ENCODE data around the gene TBC1D9.
"Not testable (repeated sequence)": the region's sequence is repeated elsewhere in the genome, so short reads cannot be mapped to it uniquely, and the experiment has no call there.

Gene TBC1D9

DNA sequence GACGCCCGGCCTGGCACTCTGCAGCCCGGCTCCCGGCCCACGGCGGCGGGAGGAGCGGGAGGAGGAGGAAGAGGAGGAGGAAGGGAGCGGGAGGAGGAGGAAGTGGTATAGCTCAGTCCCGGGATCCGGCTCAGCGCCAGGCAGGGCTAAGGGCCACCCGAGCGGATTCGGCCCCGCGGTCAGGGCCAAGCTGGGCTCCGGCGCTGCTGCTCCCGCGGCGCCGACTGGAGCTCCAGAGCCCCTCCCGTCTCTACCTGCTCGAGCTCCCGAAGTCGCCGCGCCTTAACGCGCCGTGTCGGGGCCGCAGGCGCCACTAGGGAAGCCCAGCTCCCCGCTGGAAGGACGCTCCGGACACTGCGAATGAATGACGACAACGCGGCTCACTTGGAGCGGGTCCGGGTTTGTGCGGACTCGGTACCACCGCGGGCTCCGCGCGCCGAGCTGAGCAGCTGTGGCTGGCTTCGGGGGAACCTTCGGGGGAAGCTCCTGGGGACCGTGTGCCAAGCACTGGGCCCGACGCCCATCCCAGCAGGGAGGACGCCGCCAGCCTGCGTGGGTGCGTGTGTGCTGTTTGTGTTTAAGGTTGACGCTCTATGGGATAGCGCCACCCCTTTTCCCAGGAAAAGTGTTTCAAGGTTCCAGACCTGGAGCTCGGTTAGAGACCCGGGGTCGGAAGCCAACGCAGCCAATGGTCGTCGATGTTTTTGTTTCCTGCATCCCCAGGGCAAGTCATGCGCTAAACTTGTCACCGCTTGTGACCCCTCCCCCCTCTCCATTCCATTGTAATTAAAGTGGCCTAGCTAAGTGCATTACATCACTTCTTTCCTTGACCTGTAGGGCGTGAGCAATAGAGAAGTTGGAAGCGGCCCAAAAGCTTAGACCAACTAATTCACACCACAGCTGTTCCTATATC is at the start of gene TBC1D9:
TBC1D9 (minus strand) TSS at position 67 of the 913 bp plus-strand sequence. CDS start 340 bp downstream, outside the sequence.
- no peak for DNase-seq (ENCODE audit: low spot score)

DNA sequence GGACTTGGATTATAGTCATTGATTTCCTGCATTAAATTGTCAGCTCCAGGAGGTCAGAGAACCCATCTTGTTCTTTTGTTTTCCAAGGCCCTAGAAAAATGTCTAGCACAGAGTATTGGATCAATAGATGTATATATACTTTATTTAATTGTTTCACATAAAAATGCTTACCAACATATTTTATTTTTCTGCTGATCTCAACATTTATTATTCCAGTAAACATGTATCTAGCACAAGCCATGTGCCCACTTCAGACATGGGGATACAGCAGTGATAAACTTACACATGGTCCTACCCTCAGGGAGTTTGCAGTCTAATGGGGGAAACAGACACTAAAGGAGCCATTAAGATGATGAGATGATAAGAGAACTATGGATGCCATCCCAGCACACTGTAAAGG is 49.1 kb upstream of the TBC1D9 start:
- no peak for DNase-seq (ENCODE audit: low spot score)

DNA sequence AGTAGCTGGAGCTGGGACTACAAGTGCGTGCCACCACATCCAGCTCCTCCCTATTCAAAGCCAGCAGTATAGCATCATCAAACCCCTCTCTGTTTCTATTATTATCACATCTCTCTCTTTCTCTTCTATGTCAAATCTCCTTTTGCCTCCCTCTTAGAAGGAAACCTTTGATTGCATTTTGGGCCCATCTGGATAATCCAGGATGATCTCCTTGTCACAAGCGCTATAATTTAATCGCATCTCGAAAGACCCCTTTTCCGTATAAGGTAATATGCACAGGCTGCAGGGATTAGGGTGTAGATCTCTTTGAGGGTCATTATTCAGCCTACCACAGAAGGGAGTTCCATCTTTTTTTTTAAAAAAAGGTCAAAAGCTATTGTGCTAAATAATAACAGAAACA is 46.4 kb upstream of the TBC1D9 start:
- DNase-seq (ENCODE audit: low spot score): no peak

DNA sequence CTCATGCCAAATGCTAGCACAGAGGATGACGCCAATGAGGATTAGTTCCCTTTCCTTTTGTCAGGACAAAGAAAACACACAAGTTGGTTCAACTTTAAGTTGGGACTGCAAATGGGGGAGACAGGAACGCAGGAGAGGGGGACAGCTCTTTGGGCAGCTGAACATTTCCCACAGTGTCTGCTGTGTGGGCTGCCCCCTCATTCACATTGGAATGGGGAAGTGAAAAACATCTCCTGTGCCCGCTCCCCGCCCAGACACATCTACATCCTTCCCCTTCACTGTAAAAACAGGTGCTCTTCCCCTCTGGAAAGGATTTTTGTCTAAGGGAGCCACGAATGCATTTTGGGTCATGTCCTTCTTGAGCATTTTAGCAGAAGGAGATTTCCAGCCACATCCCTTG is 44.5 kb upstream of the TBC1D9 start:
- no peak for DNase-seq (ENCODE audit: low spot score)

DNA sequence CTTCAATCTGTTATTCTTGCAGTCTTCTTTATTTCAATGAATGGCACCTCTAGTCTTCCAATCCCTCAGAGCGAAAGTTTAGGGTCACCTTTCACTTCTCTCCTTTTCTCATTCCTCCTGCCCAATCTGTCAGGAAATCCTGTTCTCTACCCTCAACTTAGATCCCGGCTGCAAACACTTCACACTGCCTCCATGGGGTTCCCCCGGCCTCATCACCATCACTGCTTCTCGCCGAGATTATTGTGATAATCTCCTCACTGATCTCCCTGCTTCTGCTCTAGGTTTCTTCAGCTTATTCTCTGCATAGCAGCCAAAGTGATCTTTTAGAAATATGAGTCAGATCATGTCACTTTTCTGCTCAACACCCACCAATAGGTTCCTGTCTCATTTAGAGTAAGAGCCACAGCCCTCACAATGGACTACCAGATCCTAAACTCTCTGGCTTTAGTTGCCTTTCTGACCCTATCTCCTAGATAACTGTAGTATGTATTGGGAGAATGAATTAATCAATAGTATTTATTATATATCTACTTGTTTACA is 43.6 kb upstream of the TBC1D9 start:
- no peak for DNase-seq (ENCODE audit: low spot score)

DNA sequence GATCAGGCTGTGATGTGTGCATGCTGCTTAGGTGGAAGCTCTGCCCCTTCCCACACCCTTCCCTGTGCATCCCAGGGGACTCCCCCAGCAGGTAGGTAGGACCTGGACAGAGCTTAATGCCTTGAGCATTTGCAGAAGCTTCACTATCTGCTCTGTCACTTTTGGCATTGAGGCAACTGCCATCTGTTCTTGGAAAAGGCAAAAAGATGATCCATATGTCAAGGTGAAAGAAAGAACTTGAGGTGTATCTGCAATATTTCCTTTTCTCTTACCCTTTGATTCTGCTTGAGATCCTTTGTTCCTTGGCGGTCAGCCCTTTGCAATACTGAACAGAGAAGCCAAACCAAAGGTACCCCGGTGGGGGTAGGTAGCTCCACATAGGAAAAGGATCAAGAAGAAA is 37.1 kb upstream of the TBC1D9 start:
- DNase-seq (ENCODE audit: low spot score): no peak

DNA sequence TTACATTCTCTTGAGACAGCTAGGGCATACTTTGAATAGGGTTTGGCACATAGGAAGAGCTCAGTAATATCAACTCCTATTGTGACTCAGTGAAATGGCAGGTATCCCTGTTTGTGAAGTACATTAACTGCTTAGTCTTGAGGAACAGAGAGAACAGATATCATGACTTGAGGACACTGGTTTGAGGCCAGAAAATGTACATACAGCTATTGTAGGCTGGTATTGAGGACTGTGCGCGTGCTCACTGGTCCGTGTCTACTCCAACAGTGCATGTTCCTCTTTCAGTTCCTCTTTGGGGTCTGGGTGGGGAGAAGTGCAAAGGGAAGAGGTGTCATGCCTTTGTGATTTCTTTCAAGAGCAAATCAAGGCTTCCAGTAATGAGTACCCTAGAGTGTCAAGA is 34.6 kb upstream of the TBC1D9 start:
- no peak for DNase-seq (ENCODE audit: low spot score)

DNA sequence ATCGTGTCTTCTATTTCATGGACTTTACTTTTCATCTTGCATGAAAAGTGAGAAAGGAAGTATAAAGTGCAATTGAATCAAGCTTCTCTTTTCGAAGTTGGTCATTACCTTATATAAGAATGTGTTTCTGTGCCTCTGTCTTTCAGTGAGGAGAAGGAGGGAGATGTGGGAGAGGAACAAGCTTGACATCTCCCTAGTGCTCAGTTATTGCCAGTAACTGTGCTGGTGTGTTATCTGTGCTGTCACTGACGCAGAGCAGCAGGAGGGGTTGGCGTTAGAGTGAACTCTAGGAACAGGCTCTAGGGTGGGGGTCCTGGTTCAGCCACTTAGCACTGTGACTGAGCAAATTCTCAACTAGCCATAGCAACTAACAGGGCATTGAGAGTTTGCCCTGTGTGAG is 34.0 kb upstream of the TBC1D9 start:
- no peak for DNase-seq (ENCODE audit: low spot score)

DNA sequence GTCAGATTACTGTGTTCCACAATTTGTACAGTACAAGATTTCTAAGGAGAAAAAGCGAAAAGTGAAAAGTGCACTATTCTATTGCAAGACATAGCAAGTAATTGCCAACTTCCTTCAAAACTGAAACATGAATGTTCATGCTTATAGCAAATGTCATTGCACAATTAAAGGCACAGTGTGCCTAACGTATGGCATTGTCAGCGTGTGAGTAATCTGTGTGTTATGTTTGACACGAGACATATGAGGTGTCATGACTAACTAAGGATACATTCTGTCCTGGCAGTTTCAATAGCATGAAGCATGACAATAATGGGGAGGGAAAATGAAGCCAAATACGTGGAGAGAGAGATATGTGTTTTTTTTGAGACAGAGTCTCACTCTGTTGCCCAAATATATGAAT is 33.6 kb upstream of the TBC1D9 start:
- DNase-seq (ENCODE audit: low spot score): no peak

DNA sequence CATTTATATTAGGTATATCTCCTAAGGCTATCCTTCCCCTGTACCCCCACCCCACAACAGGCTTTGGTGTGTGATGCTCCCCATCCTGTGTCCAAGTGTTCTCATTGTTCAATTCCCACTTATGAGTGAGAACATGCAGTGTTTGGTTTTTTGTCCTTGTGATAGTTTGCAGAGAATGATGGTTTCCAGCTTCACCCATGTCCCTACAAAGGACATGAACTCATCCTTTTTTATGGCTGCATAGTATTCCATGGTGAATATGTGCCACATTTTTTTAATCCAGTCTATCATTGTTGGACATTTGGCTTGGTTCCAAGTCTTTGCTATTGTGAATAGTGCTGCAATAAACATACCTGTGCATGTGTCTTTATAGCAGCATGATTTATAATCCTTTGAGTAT is 26.6 kb upstream of the TBC1D9 start:
- DNase-seq (ENCODE audit: low spot score): not testable (repeated sequence)

DNA sequence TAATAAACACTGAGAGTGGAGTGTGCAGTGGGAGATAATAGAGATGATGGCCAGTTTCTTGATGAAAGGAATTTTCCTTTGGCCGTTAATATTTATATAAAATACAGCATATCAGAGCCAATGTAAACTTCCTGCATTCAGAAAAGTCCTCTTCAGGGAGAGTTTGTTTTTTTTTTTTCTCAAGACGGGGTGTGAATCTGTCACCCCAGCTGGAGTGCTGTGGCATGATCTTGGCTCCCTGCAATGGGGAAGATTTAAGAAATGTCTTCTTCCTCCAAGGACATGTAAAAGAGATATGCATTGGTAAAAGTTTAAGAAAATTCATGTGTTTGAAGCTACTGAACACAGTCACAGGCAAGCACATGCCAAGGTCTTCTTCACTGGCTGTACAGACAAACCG is 25.4 kb upstream of the TBC1D9 start:
- DNase-seq (ENCODE audit: low spot score): no peak

DNA sequence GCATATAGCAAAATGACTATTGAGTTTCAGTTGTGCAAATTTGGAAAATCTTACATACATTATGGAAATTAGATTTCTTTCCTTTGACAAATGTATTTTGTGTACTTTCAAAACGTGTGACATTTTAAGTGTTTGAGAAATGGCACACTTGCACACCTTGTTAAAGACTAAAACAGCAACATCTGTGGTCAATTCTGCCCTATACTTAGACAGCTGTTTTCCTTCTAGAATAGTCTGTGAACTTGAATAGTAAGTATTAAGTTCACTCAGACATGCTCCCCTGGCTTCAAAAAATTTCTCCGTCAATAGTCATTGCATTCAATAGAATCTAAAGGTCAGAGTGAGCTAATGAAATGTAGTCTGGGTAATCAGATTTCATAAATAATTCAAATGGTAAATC is 21.7 kb upstream of the TBC1D9 start:
- no peak for DNase-seq (ENCODE audit: low spot score)

DNA sequence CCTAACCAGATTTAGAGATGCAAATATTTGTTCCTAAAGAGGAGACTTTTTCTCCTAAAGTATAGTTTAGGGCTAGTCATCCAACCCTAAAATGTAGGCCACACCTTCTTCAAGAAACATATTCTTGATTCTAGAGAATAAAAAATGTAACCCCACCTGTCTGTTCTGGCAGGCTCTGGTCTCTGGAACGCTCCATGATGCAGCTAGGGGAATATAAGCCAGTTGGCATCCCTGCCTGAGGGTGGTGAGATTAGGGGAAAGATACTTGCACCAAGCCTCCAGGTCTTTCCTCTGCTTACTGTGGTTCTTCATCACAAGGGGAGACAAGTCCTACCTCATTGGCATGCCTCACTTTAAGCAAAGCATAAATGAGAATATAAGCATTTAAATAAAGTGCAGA is 21.2 kb upstream of the TBC1D9 start:
- no peak for DNase-seq (ENCODE audit: low spot score)

DNA sequence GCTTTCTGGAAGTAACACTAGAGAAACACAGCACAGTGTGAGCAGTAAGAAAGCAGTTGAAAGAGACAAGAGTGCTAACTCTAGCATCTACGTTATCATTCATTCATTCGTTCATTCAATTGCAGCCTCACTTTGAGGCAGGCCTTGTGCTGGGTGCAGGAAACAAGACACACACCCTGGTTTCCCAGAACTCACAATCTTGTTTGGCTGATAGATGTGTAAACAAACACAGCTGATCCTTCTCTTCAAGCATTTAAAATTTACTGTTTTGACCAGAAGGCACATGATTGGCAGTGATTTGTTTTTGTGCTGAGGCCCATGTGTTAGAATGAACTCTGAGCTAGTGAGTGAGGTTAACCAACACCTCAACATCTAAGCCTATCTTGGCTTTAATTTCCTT is 20.4 kb upstream of the TBC1D9 start:
- no peak for DNase-seq (ENCODE audit: low spot score)

DNA sequence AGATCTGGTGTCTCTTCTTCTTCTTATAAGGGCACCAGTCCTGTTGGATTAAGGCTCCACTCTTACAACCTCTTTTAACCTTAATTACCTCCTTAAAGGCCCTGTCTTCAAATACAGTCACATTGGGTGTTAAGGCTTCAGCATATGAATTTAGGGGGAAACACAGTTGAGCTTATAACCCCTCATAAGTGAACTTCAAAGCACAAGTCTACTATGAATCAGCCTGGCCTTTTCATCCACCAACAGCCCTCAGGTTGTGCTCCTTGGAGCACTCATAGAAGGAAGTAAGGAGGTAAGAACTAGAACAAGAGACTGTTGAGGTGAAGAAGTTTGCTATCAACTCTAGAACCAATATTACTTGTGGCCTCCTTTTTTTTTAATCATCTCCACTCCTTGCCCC is 18.8 kb upstream of the TBC1D9 start:
- no peak for DNase-seq (ENCODE audit: low spot score)

DNA sequence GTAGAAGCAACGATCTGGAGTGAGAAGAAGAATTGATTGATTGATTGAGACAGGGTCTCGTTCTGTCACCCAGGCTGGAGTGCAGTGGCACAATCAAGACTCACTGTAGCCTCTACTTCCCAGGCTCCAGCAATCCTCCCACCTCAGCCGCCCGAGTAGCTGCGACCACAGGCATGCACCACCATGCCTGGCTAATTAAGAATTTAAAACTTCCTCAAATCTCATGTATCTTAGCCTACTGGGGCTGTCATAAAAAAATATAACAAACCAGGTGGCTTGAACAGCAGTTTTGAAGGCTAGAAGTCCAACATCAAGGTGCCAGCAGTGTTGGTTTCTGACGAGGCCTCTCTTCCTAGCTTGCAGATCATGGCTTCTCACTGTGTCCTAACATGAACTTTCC is 18.3 kb upstream of the TBC1D9 start:
- no peak for DNase-seq (ENCODE audit: low spot score)

DNA sequence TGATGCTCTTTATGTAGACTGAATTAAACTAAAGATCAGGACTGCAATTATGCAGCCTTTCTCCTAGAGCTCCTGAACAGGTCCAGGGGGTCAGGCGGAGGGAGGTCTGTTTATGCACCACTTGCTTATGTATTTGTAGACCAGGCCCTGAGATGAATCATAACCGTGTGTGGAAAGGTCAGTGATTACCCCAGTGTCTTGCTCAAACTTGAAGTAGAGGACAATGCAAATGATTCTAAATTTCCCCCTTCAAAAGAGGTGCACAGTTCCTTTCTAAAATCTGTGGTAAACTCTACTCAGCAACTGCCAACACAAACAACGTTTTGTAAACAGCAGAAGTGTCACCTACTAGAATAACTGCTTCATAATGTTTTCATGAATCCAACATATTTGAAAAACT is 13.0 kb upstream of the TBC1D9 start:
- no peak for DNase-seq (ENCODE audit: low spot score)

DNA sequence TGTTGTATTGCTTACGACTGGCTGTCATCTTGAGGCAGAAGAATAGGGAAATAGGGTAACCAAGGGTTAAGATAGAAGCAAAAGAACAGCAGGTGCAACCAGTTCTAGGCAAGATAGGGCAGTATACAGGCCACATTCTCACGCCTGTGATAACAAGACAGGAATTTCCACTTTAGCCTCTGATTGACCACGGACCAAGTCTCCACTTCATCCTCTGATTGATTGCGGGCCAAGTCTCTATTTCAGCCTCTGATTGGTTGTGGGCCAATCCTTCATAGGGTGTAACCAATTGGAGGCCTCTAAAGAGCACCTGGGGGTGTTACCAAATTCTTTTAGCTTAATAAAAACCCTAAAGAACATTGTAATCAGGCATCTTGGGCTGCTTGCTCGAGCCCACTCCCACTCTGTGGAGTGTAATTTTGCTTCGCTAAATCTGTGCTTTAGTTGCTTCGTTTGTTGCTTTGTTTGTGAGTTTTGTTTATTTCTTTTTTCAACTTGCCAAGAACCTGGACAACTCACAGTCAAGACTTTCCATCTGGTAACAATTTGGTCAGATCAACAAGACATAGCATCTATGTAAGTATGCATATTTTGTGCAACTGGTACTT is 8.7 kb upstream of the TBC1D9 start:
- no peak for DNase-seq (ENCODE audit: low spot score)

DNA sequence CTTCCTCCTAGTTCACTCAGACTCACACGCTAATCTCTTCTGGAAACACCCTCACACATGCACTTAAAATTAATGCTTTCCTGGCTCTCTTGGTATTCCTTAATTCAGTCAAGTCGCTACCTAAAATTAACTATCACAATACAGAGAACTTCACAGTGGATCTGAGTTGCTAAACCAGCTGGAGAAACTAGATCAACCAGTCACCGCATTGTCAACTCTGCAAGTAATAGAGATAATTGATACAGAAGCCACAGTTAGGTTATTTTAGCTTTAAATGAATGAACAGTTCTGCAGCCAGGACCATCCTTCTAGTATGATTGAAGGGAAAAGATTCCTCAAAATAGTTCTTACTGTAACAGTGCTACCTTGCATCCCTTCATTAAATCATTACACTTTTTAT is 6.0 kb upstream of the TBC1D9 start:
- no peak for DNase-seq (ENCODE audit: low spot score)

DNA sequence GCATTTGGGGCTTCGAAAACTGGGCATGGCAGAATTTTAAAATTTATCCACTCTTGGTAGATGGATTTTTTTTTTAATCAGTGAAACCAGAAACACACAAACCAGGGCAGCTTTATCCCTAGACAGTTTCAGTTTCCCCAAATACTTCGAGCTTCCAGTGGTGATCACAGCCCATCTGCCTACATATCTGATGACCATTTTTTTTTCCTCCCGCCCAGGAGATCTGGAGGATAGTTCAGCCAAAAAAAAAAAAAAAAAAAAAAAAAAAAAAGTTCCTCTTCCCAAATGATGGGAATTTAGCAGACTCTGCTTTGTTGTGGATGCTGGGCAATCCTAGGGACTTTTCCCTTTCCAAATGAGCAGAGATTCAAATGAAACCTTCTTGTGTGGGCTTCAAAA is 1.0 kb upstream of the TBC1D9 start:
- DNase-seq (ENCODE audit: low spot score): no peak

DNA sequence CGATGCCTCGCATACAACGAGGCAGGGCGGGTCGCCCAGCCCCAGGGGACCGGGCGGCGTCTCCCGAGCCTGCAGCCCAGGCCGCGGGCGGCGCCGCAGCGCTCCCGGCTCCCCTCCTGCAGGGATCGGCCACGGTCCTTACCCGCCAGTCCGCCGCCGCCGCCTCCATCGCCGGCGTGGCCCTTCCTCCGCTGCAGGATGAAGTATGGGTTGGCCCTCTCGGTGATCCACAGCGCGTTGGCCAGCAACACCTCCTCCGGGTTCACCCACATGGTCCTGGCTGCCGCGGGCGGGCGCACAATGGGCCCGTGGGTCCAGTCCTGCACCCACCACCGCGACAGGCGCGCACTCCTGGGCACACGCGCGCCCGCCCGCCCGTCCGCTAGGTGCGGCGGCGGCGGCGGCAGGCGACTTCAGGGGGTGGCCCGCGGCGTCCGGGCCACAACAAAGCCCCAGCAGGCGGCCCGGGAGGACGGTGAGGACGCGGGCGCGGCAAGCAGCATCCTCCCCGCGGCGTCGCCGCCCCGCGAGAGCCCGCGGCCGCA is 339 bp downstream of the TBC1D9 start:
- no peak for DNase-seq (ENCODE audit: low spot score)

DNA sequence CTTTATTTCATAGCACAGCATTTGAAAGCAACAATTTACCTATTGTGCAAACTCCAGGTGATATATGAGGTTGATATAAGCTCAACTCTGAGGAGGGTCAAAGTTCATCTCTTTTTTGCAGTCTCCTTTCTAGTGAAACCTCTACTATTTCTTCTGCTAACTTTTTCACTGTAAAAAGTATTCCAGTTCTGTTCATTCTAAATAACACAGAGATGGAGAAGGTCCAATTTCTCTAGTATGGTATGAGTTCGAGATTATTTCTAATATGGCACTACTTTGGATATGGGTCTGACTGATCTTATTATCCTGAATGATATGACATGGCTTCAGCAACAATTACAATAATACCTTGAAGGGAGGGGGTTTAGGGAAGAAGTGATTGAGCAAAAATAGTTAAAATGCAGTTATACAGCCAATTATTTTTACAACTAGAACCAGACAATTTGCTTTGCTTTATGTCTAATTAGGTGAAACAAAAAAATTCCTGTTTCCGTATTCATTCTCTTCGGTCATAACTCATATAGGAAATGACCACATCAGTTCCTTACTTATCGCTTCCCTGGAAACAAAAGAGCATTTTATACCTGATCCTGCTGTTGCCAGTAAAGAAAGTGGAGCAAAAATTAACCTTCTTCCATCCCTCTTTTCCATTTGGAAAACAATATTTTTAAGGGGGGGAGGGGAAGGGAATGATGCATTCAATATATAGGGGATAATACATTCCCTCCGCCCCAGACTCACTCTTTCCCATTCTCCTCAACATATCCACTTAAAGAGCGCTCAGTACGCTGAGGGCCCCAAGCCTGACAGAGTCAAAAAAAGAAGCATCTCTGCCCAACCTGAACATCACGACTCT is 1.0 kb downstream of the TBC1D9 start:
- no peak for DNase-seq (ENCODE audit: low spot score)
